HL-60 (cell line): ENCODE results near the gene ATP2B3.

Source experiments
- DNase-seq, 2 experiments: peaks; one replicate each; pipeline ENCODE4 v3.0.0-alpha.2; 2010 to 2020; ENCODE audit warnings: low read depth in 1 of 2, low spot score in 1 of 2
- H3K27ac ChIP-seq: fragments of 250-450 bp; sonication (Bioruptor Pico); replicated peaks from 2 replicates; pipeline ENCODE4 v1.5.1; 2020; ENCODE audit warnings: mild to moderate bottlenecking, moderate library complexity
- H3K27me3 ChIP-seq: fragments of 250-450 bp; sonication (Bioruptor Pico); 2 replicates; pipeline ENCODE4 v1.5.1; 2021; ENCODE audit warnings: mild to moderate bottlenecking, moderate library complexity; ENCODE audit not compliant: insufficient read depth, poor library complexity, severe bottlenecking
- H3K4me3 ChIP-seq: replicated peaks from 2 replicates; pipeline ENCODE4 v1.5.1; 2011; ENCODE audit warnings: mild to moderate bottlenecking, control low read depth, low read length; ENCODE audit not compliant: insufficient read depth
- CTCF ChIP-seq: IDR thresholded peaks from one replicate; pipeline ENCODE4 v1.5.1; 2011; ENCODE audit warnings: low read length, control low read depth, inconsistent platforms; ENCODE audit not compliant: insufficient read depth
- GABPA ChIP-seq: IDR thresholded peaks from 2 replicates; pipeline ENCODE4 v1.6.1; 2012; ENCODE audit warnings: low read depth
- POLR2AphosphoS5 ChIP-seq: IDR thresholded peaks from 2 replicates; pipeline ENCODE4 v1.6.1; 2012; ENCODE audit warnings: low read depth
- SPI1 ChIP-seq: IDR thresholded peaks from 2 replicates; pipeline ENCODE4 v1.6.1; 2012; ENCODE audit warnings: low read depth, mild to moderate bottlenecking, borderline replicate concordance
- TF ChIP-seq, protein P1 (sequence below): IDR thresholded peaks from 2 replicates; pipeline ENCODE4 v1.6.1; 2012; ENCODE audit warnings: low read depth; ENCODE audit not compliant: insufficient replicate concordance

ATP2B3 gene

GRCh38 chrX:153501530-153501929 is 15.9 kb upstream of the ATP2B3 start:
- Histone ChIP-seq H3K4me3 (no peak overlapping the region), H3K27me3 (no peaks in the 10 kb centered on the region), H3K27ac (no peak overlapping the region)
- TF ChIP-seq, protein P1, sequence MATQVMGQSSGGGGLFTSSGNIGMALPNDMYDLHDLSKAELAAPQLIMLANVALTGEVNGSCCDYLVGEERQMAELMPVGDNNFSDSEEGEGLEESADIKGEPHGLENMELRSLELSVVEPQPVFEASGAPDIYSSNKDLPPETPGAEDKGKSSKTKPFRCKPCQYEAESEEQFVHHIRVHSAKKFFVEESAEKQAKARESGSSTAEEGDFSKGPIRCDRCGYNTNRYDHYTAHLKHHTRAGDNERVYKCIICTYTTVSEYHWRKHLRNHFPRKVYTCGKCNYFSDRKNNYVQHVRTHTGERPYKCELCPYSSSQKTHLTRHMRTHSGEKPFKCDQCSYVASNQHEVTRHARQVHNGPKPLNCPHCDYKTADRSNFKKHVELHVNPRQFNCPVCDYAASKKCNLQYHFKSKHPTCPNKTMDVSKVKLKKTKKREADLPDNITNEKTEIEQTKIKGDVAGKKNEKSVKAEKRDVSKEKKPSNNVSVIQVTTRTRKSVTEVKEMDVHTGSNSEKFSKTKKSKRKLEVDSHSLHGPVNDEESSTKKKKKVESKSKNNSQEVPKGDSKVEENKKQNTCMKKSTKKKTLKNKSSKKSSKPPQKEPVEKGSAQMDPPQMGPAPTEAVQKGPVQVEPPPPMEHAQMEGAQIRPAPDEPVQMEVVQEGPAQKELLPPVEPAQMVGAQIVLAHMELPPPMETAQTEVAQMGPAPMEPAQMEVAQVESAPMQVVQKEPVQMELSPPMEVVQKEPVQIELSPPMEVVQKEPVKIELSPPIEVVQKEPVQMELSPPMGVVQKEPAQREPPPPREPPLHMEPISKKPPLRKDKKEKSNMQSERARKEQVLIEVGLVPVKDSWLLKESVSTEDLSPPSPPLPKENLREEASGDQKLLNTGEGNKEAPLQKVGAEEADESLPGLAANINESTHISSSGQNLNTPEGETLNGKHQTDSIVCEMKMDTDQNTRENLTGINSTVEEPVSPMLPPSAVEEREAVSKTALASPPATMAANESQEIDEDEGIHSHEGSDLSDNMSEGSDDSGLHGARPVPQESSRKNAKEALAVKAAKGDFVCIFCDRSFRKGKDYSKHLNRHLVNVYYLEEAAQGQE, result no peak
- TF ChIP-seq SPI1 (no peak), CTCF (no peak), GABPA (no peak), POLR2AphosphoS5 (no peak)
- no peak for DNase-seq

DNA sequence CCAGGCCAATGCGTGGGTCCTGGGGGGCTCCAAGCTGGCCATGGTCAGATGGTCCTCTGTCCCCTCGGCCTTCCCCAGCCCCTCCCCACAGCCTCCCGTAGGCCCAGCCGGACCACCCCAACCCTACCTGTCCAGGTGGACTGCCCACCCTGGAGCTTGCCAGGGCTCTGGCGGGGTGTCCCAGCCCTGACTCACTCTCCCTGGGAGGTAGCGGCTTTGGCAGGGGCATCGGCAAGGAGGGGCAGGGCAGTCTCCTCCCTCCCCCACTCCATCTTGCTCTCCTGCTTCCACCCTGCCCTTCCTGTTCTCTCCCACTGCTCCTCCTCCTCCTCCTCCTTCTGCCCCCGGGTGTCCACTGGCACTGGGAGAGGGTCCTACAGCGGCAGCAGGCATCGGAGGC is 15.3 kb upstream of the ATP2B3 start:
- TF ChIP-seq SPI1, result no peak
- TF ChIP-seq, protein P1, result no peak
- no peak for TF ChIP-seq POLR2AphosphoS5
- no peak for TF ChIP-seq CTCF
- TF ChIP-seq GABPA, result no peak
- no peak for DNase-seq
- no peak overlapping the region for H3K27ac ChIP-seq
- H3K4me3 ChIP-seq, result no peak overlapping the region
- H3K27me3 ChIP-seq, result no peaks in the 10 kb centered on the region

GRCh38 chrX:153502796-153503195 is 14.6 kb upstream of the ATP2B3 start:
- Histone ChIP-seq H3K27ac (no peak overlapping the region), H3K4me3 (no peak overlapping the region), H3K27me3 (no peaks in the 10 kb centered on the region)
- no peak for DNase-seq
- TF ChIP-seq CTCF, result no peak

GRCh38 chrX:153504445-153505016 is 12.9 kb upstream of the ATP2B3 start:
- no peaks in the 10 kb centered on the region for H3K27me3 ChIP-seq
- TF ChIP-seq CTCF (no peak), POLR2AphosphoS5 (no peak), GABPA (no peak), SPI1 (no peak)
- TF ChIP-seq, protein P1, result no peak
- H3K4me3 ChIP-seq, result no peak overlapping the region
- no peak overlapping the region for H3K27ac ChIP-seq
- DNase-seq, result no peak
